HepG2 (cell line): Measurements from ENCODE around the gene RAP1A. TPM values are rescaled to one million over a fixed set of nuclear protein-coding genes. Genes with fewer than 3 reads are reported as not detected.

Experiments
- ATAC-seq: fragments of 200-7000 bp; cut with Tn5 transposase; 3 replicates; pipeline ENCODE4 v1.9.1; 2020; ENCODE audit warnings: mild to moderate bottlenecking, moderate library complexity
- BruUV-seq: library from RNA; stranded (reverse); fragments of 400-500 nt; replicated peaks from 2 replicates; lab custom pipeline; 2021; lab: Mats Ljungman, UMichigan
- CTCF ChIA-PET: fragments of 300-600 bp; formaldehyde crosslinking; extraction: SDS; loops from one replicate; lab custom pipeline; 2021; ENCODE audit warnings: low total read pairs, inconsistent platforms, low intra/inter-chr PET ratio; lab: Yijun Ruan, JAX
- POLR2A ChIA-PET: fragments of 350-600 bp; sonication (Branson Sonifier 250); formaldehyde crosslinking; loops from one replicate; lab custom pipeline; 2020; ENCODE audit warnings: antibody characterized with exemption, inconsistent platforms; lab: Yijun Ruan, JAX
- DNase-seq: peaks from one replicate; pipeline ENCODE4 v3.0.0-alpha.2; 2015; ENCODE audit warnings: low spot score
- FAIRE-seq: peaks from 3 replicates; lab custom pipeline; 2011; peaks lifted over from hg19 to GRCh38; lab: Jason Lieb, UNC
- H2AFZ ChIP-seq: one replicate; pipeline ENCODE4 v1.6.1; 2011; ENCODE audit warnings: low read length, inconsistent platforms
- H3K27ac ChIP-seq: fragments of 300-600 bp; 3 replicates; pipeline ENCODE4 v1.8.0; 2011; ENCODE audit warnings: mixed run types, mild to moderate bottlenecking, mixed read lengths, low read length, inconsistent platforms; ENCODE audit not compliant: insufficient read depth; ENCODE audit errors: extremely low read length
- H3K27me3 ChIP-seq, 2 experiments: fragments of 200-600 bp in 1 of 2; 2 replicates in 1 of 2; 3 replicates in 1 of 2; pipeline versions ENCODE4 v1.6.0 to v1.8.0; 2011; ENCODE audit warnings: low read length in 2 of 2, mild to moderate bottlenecking in 2 of 2, moderate library complexity in 2 of 2, inconsistent platforms in 1 of 2; ENCODE audit not compliant: insufficient read depth in 2 of 2, control insufficient read depth in 1 of 2
- H3K36me3 ChIP-seq, 2 experiments: fragments of 200-600 bp in 1 of 2; replicated peaks in 1 of 2; 2 replicates in 1 of 2; 3 replicates in 1 of 2; pipeline versions ENCODE4 v1.5.1 to v1.8.0; 2011; ENCODE audit warnings: low read length in 2 of 2, inconsistent platforms in 1 of 2; ENCODE audit not compliant: insufficient read depth in 2 of 2, control insufficient read depth in 1 of 2
- H3K4me1 ChIP-seq: 2 replicates; pipeline ENCODE4 v1.5.1; 2012; ENCODE audit warnings: low read length, inconsistent platforms; ENCODE audit not compliant: insufficient read depth
- H3K4me2 ChIP-seq: 2 replicates; pipeline ENCODE4 v1.6.0; 2011; ENCODE audit warnings: low read depth, low read length, inconsistent platforms
- H3K4me3 ChIP-seq, 3 experiments: fragments of 200-600 bp in 1 of 3; sonication (generic), shearing (Covaris generic) in 1 of 3; replicated peaks in 1 of 3; 2 replicates each; pipeline ENCODE4 v1.5.1; 2011 to 2016; ENCODE audit warnings: low read length in 3 of 3, inconsistent platforms in 2 of 3, low read depth in 2 of 3, mild to moderate bottlenecking in 2 of 3, control low read depth in 1 of 3, mixed read lengths in 1 of 3; ENCODE audit not compliant: insufficient read depth in 1 of 3
- H3K79me2 ChIP-seq: one replicate; pipeline ENCODE4 v1.6.1; 2011; ENCODE audit warnings: low read length, inconsistent platforms; ENCODE audit not compliant: insufficient read depth
- H3K9ac ChIP-seq: 2 replicates; pipeline ENCODE4 v1.6.0; 2011; ENCODE audit warnings: mild to moderate bottlenecking, low read depth, low read length, inconsistent platforms; ENCODE audit not compliant: insufficient read depth
- H3K9me3 ChIP-seq: 2 replicates; pipeline ENCODE4 v1.5.1; 2012; ENCODE audit warnings: mild to moderate bottlenecking, low read length
- H4K20me1 ChIP-seq: 2 replicates; pipeline ENCODE4 v1.6.0; 2011; ENCODE audit warnings: inconsistent platforms, mild to moderate bottlenecking, low read length, moderate library complexity; ENCODE audit not compliant: insufficient read depth
- ADNP ChIP-seq: sonication (generic); formaldehyde crosslinking; IDR thresholded peaks from 2 replicates; pipeline ENCODE4 v1.4.0; 2020; ENCODE audit warnings: missing genetic modification reagents
- MAZ ChIP-seq, 2 experiments: sonication (generic) in 1 of 2; formaldehyde crosslinking in 1 of 2; IDR thresholded peaks; 2 replicates each; pipeline versions ENCODE4 v1.5.0 to v1.6.1; 2012 to 2020; ENCODE audit warnings: low read depth in 2 of 2, mild to moderate bottlenecking in 2 of 2, borderline replicate concordance in 1 of 2, improper control_type of control experiment in 1 of 2, low read length in 1 of 2, missing genetic modification reagents in 1 of 2, moderate library complexity in 1 of 2
- ZBTB25 ChIP-seq: IDR thresholded peaks from 2 replicates; pipeline ENCODE4 v1.6.1; 2018; ENCODE audit warnings: missing genetic modification reagents
- ZFP36L1 ChIP-seq: sonication (generic); formaldehyde crosslinking; IDR thresholded peaks from 2 replicates; pipeline ENCODE4 v1.8.0; 2022; ENCODE audit warnings: mild to moderate bottlenecking, missing genetic modification reagents, moderate library complexity
- ZFP41 ChIP-seq: sonication (generic); formaldehyde crosslinking; IDR thresholded peaks from 2 replicates; pipeline ENCODE4 v1.4.0; 2020; ENCODE audit warnings: mild to moderate bottlenecking, missing genetic modification reagents, borderline replicate concordance
- ZNF644 ChIP-seq: IDR thresholded peaks from 2 replicates; pipeline ENCODE4 v1.6.1; 2016; ENCODE audit warnings: low read depth
- in situ Hi-C: cut with HindIII; loops from 2 replicates; pipeline ENCODE4 v1.10.0; 2017; ENCODE audit warnings: low pct_unique_long_range_greater_than_20kb; ENCODE audit not compliant: extremely low pct_ligation_motif_present
- intact Hi-C: fragments of 100-400 bp; cut with micrococcal nuclease; formaldehyde crosslinking; loops from one replicate; pipeline ENCODE4 v1.10.0; 2022; ENCODE audit not compliant: unreplicated experiment
- polyA plus RNA-seq, 8 experiments: library from polyadenylated mRNA; depleted of rRNA in 3 of 8; stranded (reverse) in 7 of 8; unstranded in 1 of 8; fragments of >200 nt; fragmentation: Illumina TruSeq in 4 of 8; extraction: Trizol in 4 of 8; gene quantifications; 2 replicates each; pipeline versions ENCODE4 v1.2.1 to v1.2.3, GENCODE V29; 2011 to 2016; ENCODE audit warnings: low read depth in 4 of 8, missing spikeins in 1 of 8, mixed read lengths in 1 of 8; ENCODE audit not compliant: insufficient read depth in 1 of 8
- total RNA-seq, 5 experiments: library from RNA; depleted of rRNA; stranded (reverse); fragments of >200 nt; fragmentation: Illumina TruSeq; extraction: Trizol; gene quantifications; 2 replicates each; pipeline ENCODE4 v1.2.3, GENCODE V29; 2016; ENCODE audit warnings: low read depth in 1 of 5
- TF ChIP-seq, protein P1 (sequence below): sonication (generic); formaldehyde crosslinking; IDR thresholded peaks from 2 replicates; pipeline ENCODE4 v1.4.0; 2020; ENCODE audit warnings: missing genetic modification reagents; ENCODE audit errors: not compliant biosample characterization

The RAP1A gene
- total and polyA plus RNA-seq, 2 of the 13 experiments (the other 11 are each of a cell fraction or from before 2014, with no cell fraction given) = 19.0 to 20.7 TPM

- no peak for ATAC-seq
- H3K9ac ChIP-seq = no peak overlapping the region; the same call in 1 of the 2 replicates
These were observed 2.6 kb downstream of the RAP1A start for GRCh38 chr1:111622166-111622565.

More at GRCh38 chr1:111622166-111622565, 2.6 kb downstream of the RAP1A start:
- H3K27ac ChIP-seq = no peak overlapping the region
- H3K4me1 ChIP-seq = peaks cover 48% of the 10 kb centered on the region
- peak overlapping the region; percentile 97; the same call in 1 of the 2 replicates for H3K4me2 ChIP-seq
- DNase-seq = no peak
- BruUV-seq = no TSS peak
- ChIA-PET POLR2A (interaction anchor here (1.1 to 1.5 kb wide), 2 partner anchors 86 to 114 kb away, joined by 3 to 4 read pairs; no protein-coding TSS in a partner anchor), CTCF (no interaction called here)
- TF ChIP-seq, protein P1, sequence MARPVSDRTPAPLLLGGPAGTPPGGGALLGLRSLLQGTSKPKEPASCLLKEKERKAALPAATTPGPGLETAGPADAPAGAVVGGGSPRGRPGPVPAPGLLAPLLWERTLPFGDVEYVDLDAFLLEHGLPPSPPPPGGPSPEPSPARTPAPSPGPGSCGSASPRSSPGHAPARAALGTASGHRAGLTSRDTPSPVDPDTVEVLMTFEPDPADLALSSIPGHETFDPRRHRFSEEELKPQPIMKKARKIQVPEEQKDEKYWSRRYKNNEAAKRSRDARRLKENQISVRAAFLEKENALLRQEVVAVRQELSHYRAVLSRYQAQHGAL = no peak
- TF ChIP-seq ZFP41 (CRISPR knock-in tag) (no peak), ADNP (CRISPR knock-in tag) (no peak), ZBTB25 (CRISPR knock-in tag) (no peak), ZNF644 (CRISPR knock-in tag) (no peak), MAZ (IDR thresholded peaks at IDR 0.05; ENCODE audit: borderline replicate concordance, low read depth, low read length) (no peak), MAZ (CRISPR knock-in tag; IDR thresholded peaks at IDR 0.05; ENCODE audit: low read depth) (no peak), ZFP36L1 (CRISPR knock-in tag) (no peak)
- no peaks in the 10 kb centered on the region for H3K9me3 ChIP-seq
- H4K20me1 ChIP-seq = peaks cover 7% of the 10 kb centered on the region
- in situ Hi-C loops (loop anchor here (10.0 kb wide), 1 partner anchor 117 kb away; the partner anchor contains the start of genes ADORA3 and TMIGD3), intact Hi-C loops (no loop called here)
- no peak overlapping the region for H2AFZ ChIP-seq
- FAIRE-seq = no peak
- peaks cover 70% of the 10 kb centered on the region for H3K79me2 ChIP-seq
- H3K4me3 ChIP-seq = no peak overlapping the region
- no peaks in the 10 kb centered on the region; a peak in 1 of 5 replicates for H3K36me3 ChIP-seq
- H3K27me3 ChIP-seq = no peaks in the 10 kb centered on the region
